Panc1 (cell line): Measurements from ENCODE around the gene C5orf58. TPM values are rescaled to one million over a fixed set of nuclear protein-coding genes. Genes with fewer than 3 reads are reported as not detected.
"Not testable (repeated sequence)": the region's sequence is repeated elsewhere in the genome, so short reads cannot be mapped to it uniquely, and the experiment has no call there.

Experiments used
- ATAC-seq: fragments of 200-7000 bp; cut with Tn5 transposase; 2 replicates; pipeline ENCODE4 v1.9.1; 2020; ENCODE audit warnings: mild to moderate bottlenecking, moderate library complexity
- BruUV-seq: library from RNA; stranded (reverse); fragments of 400-500 nt; replicated peaks from 2 replicates; lab custom pipeline; 2021; lab: Mats Ljungman, UMichigan
- CTCF ChIA-PET: fragments of 300-600 bp; sonication (Branson Sonifier 250); formaldehyde crosslinking; loops from one replicate; lab custom pipeline; 2022; ENCODE audit warnings: antibody characterized with exemption; lab: Charles Lee
- POLR2A ChIA-PET: fragments of 300-600 bp; sonication (Branson Sonifier 250); formaldehyde crosslinking; loops from one replicate; lab custom pipeline; 2022; ENCODE audit warnings: antibody characterized with exemption; lab: Charles Lee
- DNase-seq: peaks from one replicate; pipeline ENCODE4 v3.0.0-alpha.2; 2010; ENCODE audit warnings: low read depth, low spot score
- H3K27ac ChIP-seq: 2 replicates; pipeline ENCODE4 v1.5.1; 2011; ENCODE audit warnings: mild to moderate bottlenecking, low read length, inconsistent platforms
- H3K27me3 ChIP-seq: fragments of 200-500 bp; sonication (Bioruptor generic); 2 replicates; pipeline ENCODE4 v1.6.0; 2014; ENCODE audit warnings: low read length, inconsistent platforms; ENCODE audit not compliant: control insufficient read depth, insufficient read depth
- H3K36me3 ChIP-seq: fragments of 200-500 bp; sonication (Bioruptor generic); 2 replicates; pipeline ENCODE4 v1.5.1; 2014; ENCODE audit warnings: inconsistent platforms, mild to moderate bottlenecking, low read length, moderate library complexity; ENCODE audit not compliant: control insufficient read depth, insufficient read depth
- H3K4me1 ChIP-seq: 2 replicates; pipeline ENCODE4 v1.5.1; 2011; ENCODE audit warnings: inconsistent platforms, mild to moderate bottlenecking, low read length, moderate library complexity; ENCODE audit not compliant: control insufficient read depth, insufficient read depth
- H3K4me3 ChIP-seq, 2 experiments: 2 replicates each; pipeline ENCODE4 v1.5.1; 2011 to 2012; ENCODE audit warnings: low read depth in 2 of 2, low read length in 2 of 2, mild to moderate bottlenecking in 2 of 2, inconsistent platforms in 1 of 2, moderate library complexity in 1 of 2
- H3K9me3 ChIP-seq: fragments of 200-500 bp; sonication (Bioruptor generic); 2 replicates; pipeline ENCODE4 v1.5.1; 2014; ENCODE audit warnings: low read depth, mild to moderate bottlenecking, inconsistent platforms, low read length, moderate library complexity; ENCODE audit not compliant: control insufficient read depth, insufficient read depth
- POLR2AphosphoS5 ChIP-seq: IDR thresholded peaks from 2 replicates; pipeline ENCODE4 v1.6.1; 2012; ENCODE audit warnings: mild to moderate bottlenecking, low read depth, low read length, moderate library complexity
- SIN3A ChIP-seq: IDR thresholded peaks from 2 replicates; pipeline ENCODE4 v1.6.1; 2012; ENCODE audit warnings: low read depth, mild to moderate bottlenecking, low read length, moderate library complexity, borderline replicate concordance; ENCODE audit not compliant: insufficient read depth
- TCF7L2 ChIP-seq: IDR thresholded peaks from 2 replicates; pipeline ENCODE4 v1.6.1; 2011; ENCODE audit warnings: mild to moderate bottlenecking, low read depth, low read length, inconsistent platforms
- in situ Hi-C: cut with HindIII; loops from 2 replicates; pipeline ENCODE4 v1.10.0; 2016; ENCODE audit warnings: low sequenced_read_pairs, low pct_unique_long_range_greater_than_20kb
- intact Hi-C: fragments of 100-400 bp; cut with micrococcal nuclease; formaldehyde crosslinking; loops from one replicate; pipeline ENCODE4 v1.10.0; 2022; ENCODE audit not compliant: unreplicated experiment
- total RNA-seq: library from RNA; stranded (reverse); gene quantifications from one replicate; pipeline ENCODE4 v1.2.1, GENCODE V29; 2021; ENCODE audit not compliant: unreplicated experiment
- TF ChIP-seq, protein P1 (sequence below): fragments of 450-650 bp; IDR thresholded peaks from 2 replicates; pipeline ENCODE4 v1.5.1; 2017; ENCODE audit warnings: mild to moderate bottlenecking
- TF ChIP-seq, protein P2 (sequence below), 2 experiments: IDR thresholded peaks; 2 replicates each; pipeline ENCODE4 v1.6.1; 2011 to 2012; ENCODE audit warnings: low read depth in 2 of 2, control low read depth in 1 of 2, low read length in 1 of 2, mild to moderate bottlenecking in 1 of 2, moderate library complexity in 1 of 2; ENCODE audit not compliant: insufficient read depth in 1 of 2

Gene C5orf58
- total RNA-seq, 1 experiment from 2014 or later = 0.15 TPM

DNA sequence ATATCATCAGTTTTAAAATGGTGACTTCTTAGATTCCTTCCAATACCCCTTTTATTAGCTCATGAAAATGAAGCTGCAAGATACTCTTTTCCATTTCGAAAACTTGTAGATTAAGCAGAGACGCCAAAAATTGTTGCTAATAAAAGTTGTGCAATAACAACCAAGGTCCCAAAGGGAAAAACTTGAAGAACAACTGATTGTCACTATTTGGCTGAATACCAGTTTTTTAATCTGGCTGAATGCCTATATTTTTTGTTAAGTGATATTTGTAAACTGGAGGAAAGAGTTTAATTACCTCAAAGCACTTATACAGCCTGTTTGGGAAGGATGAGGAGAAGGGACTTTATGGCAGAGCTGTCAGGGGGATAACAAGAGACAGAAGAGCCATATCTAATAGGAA lies 14.6 kb downstream of the C5orf58 start:
- H3K4me3 ChIP-seq = no peak overlapping the region
- in situ Hi-C loops (no loop called here), intact Hi-C loops (no loop called here)
- BruUV-seq = no TSS peak
- H3K36me3 ChIP-seq = no peaks in the 10 kb centered on the region
- ChIA-PET POLR2A (no interaction called here), CTCF (interaction anchor here (1.6 kb wide), 1 partner anchor 19 kb away, joined by 3 read pairs; no protein-coding TSS in a partner anchor)
- H3K27ac ChIP-seq = no peak overlapping the region
- TF ChIP-seq, protein P1, sequence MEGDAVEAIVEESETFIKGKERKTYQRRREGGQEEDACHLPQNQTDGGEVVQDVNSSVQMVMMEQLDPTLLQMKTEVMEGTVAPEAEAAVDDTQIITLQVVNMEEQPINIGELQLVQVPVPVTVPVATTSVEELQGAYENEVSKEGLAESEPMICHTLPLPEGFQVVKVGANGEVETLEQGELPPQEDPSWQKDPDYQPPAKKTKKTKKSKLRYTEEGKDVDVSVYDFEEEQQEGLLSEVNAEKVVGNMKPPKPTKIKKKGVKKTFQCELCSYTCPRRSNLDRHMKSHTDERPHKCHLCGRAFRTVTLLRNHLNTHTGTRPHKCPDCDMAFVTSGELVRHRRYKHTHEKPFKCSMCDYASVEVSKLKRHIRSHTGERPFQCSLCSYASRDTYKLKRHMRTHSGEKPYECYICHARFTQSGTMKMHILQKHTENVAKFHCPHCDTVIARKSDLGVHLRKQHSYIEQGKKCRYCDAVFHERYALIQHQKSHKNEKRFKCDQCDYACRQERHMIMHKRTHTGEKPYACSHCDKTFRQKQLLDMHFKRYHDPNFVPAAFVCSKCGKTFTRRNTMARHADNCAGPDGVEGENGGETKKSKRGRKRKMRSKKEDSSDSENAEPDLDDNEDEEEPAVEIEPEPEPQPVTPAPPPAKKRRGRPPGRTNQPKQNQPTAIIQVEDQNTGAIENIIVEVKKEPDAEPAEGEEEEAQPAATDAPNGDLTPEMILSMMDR = no peak
- TF ChIP-seq, protein P2, sequence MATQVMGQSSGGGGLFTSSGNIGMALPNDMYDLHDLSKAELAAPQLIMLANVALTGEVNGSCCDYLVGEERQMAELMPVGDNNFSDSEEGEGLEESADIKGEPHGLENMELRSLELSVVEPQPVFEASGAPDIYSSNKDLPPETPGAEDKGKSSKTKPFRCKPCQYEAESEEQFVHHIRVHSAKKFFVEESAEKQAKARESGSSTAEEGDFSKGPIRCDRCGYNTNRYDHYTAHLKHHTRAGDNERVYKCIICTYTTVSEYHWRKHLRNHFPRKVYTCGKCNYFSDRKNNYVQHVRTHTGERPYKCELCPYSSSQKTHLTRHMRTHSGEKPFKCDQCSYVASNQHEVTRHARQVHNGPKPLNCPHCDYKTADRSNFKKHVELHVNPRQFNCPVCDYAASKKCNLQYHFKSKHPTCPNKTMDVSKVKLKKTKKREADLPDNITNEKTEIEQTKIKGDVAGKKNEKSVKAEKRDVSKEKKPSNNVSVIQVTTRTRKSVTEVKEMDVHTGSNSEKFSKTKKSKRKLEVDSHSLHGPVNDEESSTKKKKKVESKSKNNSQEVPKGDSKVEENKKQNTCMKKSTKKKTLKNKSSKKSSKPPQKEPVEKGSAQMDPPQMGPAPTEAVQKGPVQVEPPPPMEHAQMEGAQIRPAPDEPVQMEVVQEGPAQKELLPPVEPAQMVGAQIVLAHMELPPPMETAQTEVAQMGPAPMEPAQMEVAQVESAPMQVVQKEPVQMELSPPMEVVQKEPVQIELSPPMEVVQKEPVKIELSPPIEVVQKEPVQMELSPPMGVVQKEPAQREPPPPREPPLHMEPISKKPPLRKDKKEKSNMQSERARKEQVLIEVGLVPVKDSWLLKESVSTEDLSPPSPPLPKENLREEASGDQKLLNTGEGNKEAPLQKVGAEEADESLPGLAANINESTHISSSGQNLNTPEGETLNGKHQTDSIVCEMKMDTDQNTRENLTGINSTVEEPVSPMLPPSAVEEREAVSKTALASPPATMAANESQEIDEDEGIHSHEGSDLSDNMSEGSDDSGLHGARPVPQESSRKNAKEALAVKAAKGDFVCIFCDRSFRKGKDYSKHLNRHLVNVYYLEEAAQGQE (IDR thresholded peaks at IDR 0.05; ENCODE audit: insufficient read depth in 1 of 2, low read depth in 2 of 2, low read length in 1 of 2) = no peak
- TF ChIP-seq POLR2AphosphoS5 (no peak), SIN3A (no peak), TCF7L2 (no peak)
- no peak for DNase-seq
- no peaks in the 10 kb centered on the region for H3K4me1 ChIP-seq
- H3K9me3 ChIP-seq = no peaks in the 10 kb centered on the region
- H3K27me3 ChIP-seq = peaks cover 36% of the 10 kb centered on the region
- ATAC-seq = no peak

DNA sequence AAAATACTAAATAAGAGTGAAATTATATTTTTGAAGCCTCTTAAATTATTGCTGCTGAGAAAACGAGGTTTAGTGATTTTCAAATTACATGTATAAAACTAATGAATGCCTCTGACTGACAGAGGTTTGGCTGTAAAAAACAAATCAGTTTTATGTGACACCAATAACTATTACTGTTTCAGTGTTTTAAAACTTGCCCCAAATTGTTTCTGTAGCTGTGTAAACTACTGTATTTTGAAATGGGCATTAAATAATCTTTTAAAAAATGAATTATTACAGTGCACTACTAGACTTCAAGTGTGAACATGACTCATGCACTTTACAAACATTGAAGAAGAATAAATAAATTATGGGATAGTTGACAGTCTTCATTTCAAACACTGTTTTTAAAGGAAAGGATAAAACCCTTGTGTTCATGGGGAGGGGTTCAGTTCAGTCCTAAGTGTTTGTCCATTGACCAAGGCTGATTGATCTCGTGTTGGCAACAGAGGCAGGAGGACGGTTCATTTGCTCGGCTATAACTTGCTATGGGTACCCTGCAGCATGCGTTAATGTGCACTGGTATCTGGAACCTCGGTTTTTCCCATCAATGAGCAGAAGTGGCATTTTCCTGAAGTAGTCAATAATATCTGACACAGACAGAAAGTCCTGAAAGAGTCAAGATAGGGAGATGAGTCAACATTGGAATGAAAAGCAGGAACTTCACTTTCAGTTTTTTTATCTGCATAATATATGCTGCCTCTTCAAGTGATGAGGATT lies 15.6 kb downstream of the C5orf58 start:
- no peaks in the 10 kb centered on the region for H3K36me3 ChIP-seq
- ATAC-seq (no peak), DNase-seq (no peak)
- ChIA-PET POLR2A (no interaction called here), CTCF (no interaction called here)
- H3K4me1 ChIP-seq = no peaks in the 10 kb centered on the region
- no TSS peak for BruUV-seq
- in situ Hi-C loops = no loop called here
- H3K4me3 ChIP-seq = no peak overlapping the region
- intact Hi-C loops = no loop called here
- no peak overlapping the region for H3K27ac ChIP-seq
- no peaks in the 10 kb centered on the region for H3K9me3 ChIP-seq
- peaks cover 44% of the 10 kb centered on the region for H3K27me3 ChIP-seq
- TF ChIP-seq, protein P2 (IDR thresholded peaks at IDR 0.05; ENCODE audit: insufficient read depth in 1 of 2, low read depth in 2 of 2, low read length in 1 of 2) = no peak
- TF ChIP-seq, protein P1 = no peak
- TF ChIP-seq TCF7L2 (no peak), SIN3A (no peak), POLR2AphosphoS5 (no peak)

DNA sequence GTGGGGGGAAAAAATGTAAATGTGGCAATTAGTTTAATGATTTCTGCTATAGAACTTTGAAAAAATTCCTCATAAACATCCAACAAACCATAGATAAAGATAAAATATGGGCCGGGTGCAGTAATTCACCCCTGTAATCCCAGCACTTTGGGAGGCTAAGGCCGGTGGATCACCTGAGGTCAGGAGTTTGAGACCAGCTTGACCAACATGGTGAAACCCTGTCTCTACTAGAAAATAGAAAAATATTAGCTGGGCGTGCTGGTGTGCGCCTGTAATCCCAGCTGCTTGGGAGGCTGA lies 16.1 kb downstream of the C5orf58 start:
- ATAC-seq, CTCF ChIA-PET, H3K9me3 ChIP-seq, H3K4me3 ChIP-seq, DNase-seq, POLR2A ChIA-PET, H3K36me3 ChIP-seq, BruUV-seq, H3K27ac ChIP-seq, intact Hi-C loops, H3K4me1 ChIP-seq, in situ Hi-C loops: not testable (repeated sequence)
- H3K27me3 ChIP-seq = peaks cover 50% of the 10 kb centered on the region
